ENCODE data around the gene FAM163A.

DNA sequence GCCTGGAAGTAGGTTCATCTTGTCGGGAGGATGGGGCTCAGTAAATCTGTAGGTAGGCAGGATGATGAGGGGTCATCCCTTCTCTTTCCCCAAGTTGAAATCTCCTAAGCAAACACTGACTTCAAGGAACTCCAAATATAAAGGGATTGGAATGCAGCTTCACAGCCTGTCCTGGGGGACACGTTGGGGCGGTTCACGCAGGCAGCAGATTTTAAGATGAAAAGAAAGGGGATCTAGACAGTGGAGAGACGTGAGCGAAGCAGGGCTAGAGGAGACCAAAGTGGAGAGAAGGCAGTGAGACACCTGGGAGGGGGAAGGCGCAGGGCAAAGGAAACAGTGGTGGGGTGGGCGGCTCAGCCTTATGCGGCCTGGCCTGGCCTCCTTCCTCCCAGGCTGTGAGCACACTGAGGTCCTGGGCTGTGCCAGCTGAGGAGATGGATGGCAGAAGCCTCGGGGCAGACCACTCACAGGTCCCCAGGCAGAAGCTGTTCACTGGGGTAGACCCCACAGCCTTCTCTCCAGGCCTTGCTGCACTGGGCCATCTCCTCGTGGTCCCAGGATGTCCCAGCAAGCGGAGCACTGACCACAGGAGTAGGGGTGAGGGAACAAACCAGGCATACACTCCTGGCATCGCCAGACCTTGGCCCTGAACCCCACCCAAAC is 82.8 kb downstream of the FAM163A start:
- TF ChIP-seq, protein P1, sequence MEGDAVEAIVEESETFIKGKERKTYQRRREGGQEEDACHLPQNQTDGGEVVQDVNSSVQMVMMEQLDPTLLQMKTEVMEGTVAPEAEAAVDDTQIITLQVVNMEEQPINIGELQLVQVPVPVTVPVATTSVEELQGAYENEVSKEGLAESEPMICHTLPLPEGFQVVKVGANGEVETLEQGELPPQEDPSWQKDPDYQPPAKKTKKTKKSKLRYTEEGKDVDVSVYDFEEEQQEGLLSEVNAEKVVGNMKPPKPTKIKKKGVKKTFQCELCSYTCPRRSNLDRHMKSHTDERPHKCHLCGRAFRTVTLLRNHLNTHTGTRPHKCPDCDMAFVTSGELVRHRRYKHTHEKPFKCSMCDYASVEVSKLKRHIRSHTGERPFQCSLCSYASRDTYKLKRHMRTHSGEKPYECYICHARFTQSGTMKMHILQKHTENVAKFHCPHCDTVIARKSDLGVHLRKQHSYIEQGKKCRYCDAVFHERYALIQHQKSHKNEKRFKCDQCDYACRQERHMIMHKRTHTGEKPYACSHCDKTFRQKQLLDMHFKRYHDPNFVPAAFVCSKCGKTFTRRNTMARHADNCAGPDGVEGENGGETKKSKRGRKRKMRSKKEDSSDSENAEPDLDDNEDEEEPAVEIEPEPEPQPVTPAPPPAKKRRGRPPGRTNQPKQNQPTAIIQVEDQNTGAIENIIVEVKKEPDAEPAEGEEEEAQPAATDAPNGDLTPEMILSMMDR (IDR thresholded peaks at IDR 0.05; ENCODE audit: borderline replicate concordance, extremely low read depth, low read length, poor library complexity, severe bottlenecking), result no peak
- TF ChIP-seq EZH2 (IDR thresholded peaks at IDR 0.05; ENCODE audit: borderline replicate concordance, low read depth, low read length, severe bottlenecking), result no peak

Data from DND-41 (cell line).